GM23248 (cell line): ENCODE measurements around the gene SYTL3. TPM values are rescaled to one million over a fixed set of nuclear protein-coding genes. Genes with fewer than 3 reads are reported as not detected.

Experiments
- DNase-seq: peaks from one replicate; pipeline ENCODE4 v3.0.0-alpha.2; 2015
- H2AFZ ChIP-seq: fragments of 200-600 bp; sonication (generic); 2 replicates; pipeline ENCODE4 v1.6.1; 2016; ENCODE audit warnings: antibody characterized with exemption
- H3F3A ChIP-seq: fragments of 200-600 bp; sonication (generic); 2 replicates; pipeline ENCODE4 v1.6.1; 2016; ENCODE audit warnings: mild to moderate bottlenecking, antibody characterized with exemption, mixed run types; ENCODE audit not compliant: insufficient read depth
- H3K27ac ChIP-seq: fragments of 200-600 bp; sonication (generic); 2 replicates; pipeline ENCODE4 v1.5.1; 2016; ENCODE audit warnings: mild to moderate bottlenecking
- H3K27me3 ChIP-seq: fragments of 200-600 bp; sonication (generic); replicated peaks from 2 replicates; pipeline ENCODE4 v1.6.1; 2016; ENCODE audit warnings: mild to moderate bottlenecking; ENCODE audit not compliant: insufficient read depth
- H3K36me3 ChIP-seq: fragments of 200-600 bp; sonication (generic); 2 replicates; pipeline ENCODE4 v1.6.1; 2016; ENCODE audit warnings: low read depth, mild to moderate bottlenecking
- H3K4me1 ChIP-seq: fragments of 200-600 bp; sonication (generic); 2 replicates; pipeline ENCODE4 v1.6.1; 2016; ENCODE audit warnings: mild to moderate bottlenecking; ENCODE audit not compliant: insufficient read depth
- H3K4me2 ChIP-seq: fragments of 200-600 bp; sonication (generic); one replicate; pipeline ENCODE4 v1.6.1; 2016; ENCODE audit warnings: mild to moderate bottlenecking; ENCODE audit not compliant: unreplicated experiment
- H3K4me3 ChIP-seq: fragments of 200-600 bp; sonication (generic); 2 replicates; pipeline ENCODE4 v1.5.1; 2016; ENCODE audit warnings: mild to moderate bottlenecking
- H3K79me2 ChIP-seq: fragments of 200-600 bp; sonication (generic); 2 replicates; pipeline ENCODE4 v1.6.1; 2016; ENCODE audit warnings: mild to moderate bottlenecking; ENCODE audit not compliant: insufficient read depth
- H3K9ac ChIP-seq: fragments of 200-600 bp; sonication (generic); 2 replicates; pipeline ENCODE4 v1.6.1; 2016; ENCODE audit warnings: mild to moderate bottlenecking
- H3K9me2 ChIP-seq: fragments of 200-600 bp; sonication (generic); 2 replicates; pipeline ENCODE4 v1.6.1; 2016; ENCODE audit warnings: mixed run types, mild to moderate bottlenecking, moderate library complexity; ENCODE audit not compliant: insufficient read depth
- H3K9me3 ChIP-seq: fragments of 200-600 bp; sonication (generic); one replicate; pipeline ENCODE4 v1.6.1; 2017; ENCODE audit warnings: low read depth
- H4K20me1 ChIP-seq: fragments of 200-600 bp; sonication (generic); 2 replicates; pipeline ENCODE4 v1.6.0; 2016; ENCODE audit not compliant: insufficient read depth
- EZH2 ChIP-seq: fragments of 200-600 bp; sonication (generic); IDR thresholded peaks from 2 replicates; pipeline ENCODE4 v1.6.1; 2018; ENCODE audit warnings: antibody characterized with exemption, mild to moderate bottlenecking; ENCODE audit not compliant: insufficient read depth, poor library complexity, severe bottlenecking
- EZH2phosphoT487 ChIP-seq: fragments of 200-600 bp; sonication (generic); IDR thresholded peaks from 2 replicates; pipeline ENCODE4 v1.6.1; 2018; ENCODE audit warnings: antibody characterized with exemption, moderate library complexity, mild to moderate bottlenecking, low read depth; ENCODE audit not compliant: insufficient read depth
- WGBS, 2 experiments: methylation state at CpG; one replicate each; pipeline ENCODE4 v1.1.6; 2015 to 2017; ENCODE audit warnings: low lambda C conversion rate in 2 of 2, low coverage in 1 of 2; ENCODE audit errors: missing lambda C conversion rate in 2 of 2; 5-methylcytosine and 5-hydroxymethylcytosine counted together
- in situ Hi-C: fragments of 300-500 bp; cut with MboI; formaldehyde crosslinking; loops from 2 replicates; pipeline ENCODE4 v1.15.0; 2020
- polyA plus RNA-seq: library from polyadenylated mRNA; unstranded; fragments of >200 nt; fragmentation: Nextera tagmentation; extraction: Ambion mirVana; gene quantifications from 2 replicates; pipeline ENCODE4 v1.2.1, GENCODE V29; 2016
- total RNA-seq: library from RNA; depleted of rRNA; stranded (reverse); fragments of >200 nt; shearing (Covaris generic); gene quantifications from 2 replicates; pipeline ENCODE4 v1.2.3, GENCODE V29; 2014

Gene SYTL3
- total and polyA plus RNA-seq, 2 experiments from 2014 or later = 2.1 to 2.3 TPM

DNA sequence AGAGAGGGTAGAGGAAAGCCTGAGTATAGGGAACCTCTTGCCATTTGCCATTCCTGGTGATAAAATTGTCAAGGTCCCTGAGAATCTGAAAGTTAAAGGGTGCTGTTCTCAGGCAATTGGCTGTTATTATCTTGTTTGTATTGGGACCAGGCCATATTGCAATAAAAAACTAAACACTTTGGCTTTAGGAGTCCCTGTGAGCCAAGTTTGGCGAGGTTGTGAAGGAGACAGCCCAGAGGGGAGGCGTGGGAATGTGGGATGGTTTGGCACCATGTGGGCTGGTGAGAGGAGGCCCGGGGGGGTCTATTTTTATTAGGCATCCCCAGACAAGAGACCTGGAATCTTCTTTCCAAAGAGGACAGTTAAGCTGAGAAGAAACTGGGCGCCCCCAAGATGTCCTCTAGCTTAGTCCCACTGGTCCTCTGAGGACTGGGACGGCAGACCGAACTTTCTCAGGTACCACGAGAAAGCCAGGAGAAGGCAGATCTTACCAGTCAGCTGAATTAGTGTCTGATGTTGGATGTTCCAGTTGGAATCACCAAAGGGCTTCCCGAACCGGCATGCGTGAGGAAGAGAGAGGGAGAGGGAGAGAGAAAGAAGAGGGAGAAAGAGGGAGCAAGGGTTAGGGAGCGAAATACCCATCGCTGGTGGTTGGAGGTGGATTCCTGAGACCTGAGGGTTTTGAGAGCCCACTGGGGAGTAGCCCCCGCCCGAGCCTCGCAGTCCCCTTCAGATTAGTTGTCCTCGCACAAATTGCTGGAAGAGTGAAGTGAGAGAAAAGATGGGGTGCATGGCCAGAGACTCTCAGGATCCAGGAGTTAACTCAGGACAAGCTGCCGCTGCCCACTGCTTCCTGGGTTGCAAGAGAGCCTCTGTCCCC, 29.7 kb upstream of the SYTL3 start:
- Histone ChIP-seq H3K36me3 (0 out of 2 replicates have a peak, but pooled peaks cover under 1% of the 10 kb centered on the region), H3F3A (no peaks in the 10 kb centered on the region), H2AFZ (no peak overlapping the region), H3K9ac (no peak overlapping the region), H3K4me1 (no peaks in the 10 kb centered on the region), H3K4me2 (no peak overlapping the region), H3K27me3 (no peaks in the 10 kb centered on the region), H3K9me3 (no peaks in the 10 kb centered on the region), H3K4me3 (no peak overlapping the region), H3K9me2 (no peaks in the 10 kb centered on the region), H3K27ac (no peak overlapping the region), H4K20me1 (no peaks in the 10 kb centered on the region), H3K79me2 (0 out of 2 replicates have a peak, but pooled peaks cover 10% of the 10 kb centered on the region)
- DNase-seq = no peak
- in situ Hi-C loops = no loop called here
- WGBS, 2 experiments = 88 to 92% methylated on average over 17 of the region's 17 CpGs
- TF ChIP-seq EZH2phosphoT487 (no peak), EZH2 (no peak)

GRCh38 chr6:158620963-158621693, 28.7 kb upstream of the SYTL3 start:
- H2AFZ ChIP-seq = no peak overlapping the region
- no peak for DNase-seq
- no peak overlapping the region for H3K27ac ChIP-seq
- 0 out of 2 replicates have a peak, but pooled peaks cover 10% of the 10 kb centered on the region for H3K79me2 ChIP-seq
- no peaks in the 10 kb centered on the region for H3K9me3 ChIP-seq
- H3K9ac ChIP-seq = no peak overlapping the region
- H3K4me1 ChIP-seq = no peaks in the 10 kb centered on the region
- no peaks in the 10 kb centered on the region for H3F3A ChIP-seq
- no peak overlapping the region for H3K4me2 ChIP-seq
- TF ChIP-seq EZH2 (no peak), EZH2phosphoT487 (no peak)
- no peaks in the 10 kb centered on the region for H4K20me1 ChIP-seq
- no peaks in the 10 kb centered on the region for H3K36me3 ChIP-seq
- H3K4me3 ChIP-seq = no peak overlapping the region
- WGBS, 2 experiments = 92 to 93% methylated on average over 12 to 13 of the region's 13 CpGs
- H3K9me2 ChIP-seq = no peaks in the 10 kb centered on the region
- in situ Hi-C loops = no loop called here
- no peaks in the 10 kb centered on the region for H3K27me3 ChIP-seq

- H3K9me3 ChIP-seq = no peaks in the 10 kb centered on the region
- no peak overlapping the region for H3K9ac ChIP-seq
- no peaks in the 10 kb centered on the region for H3K9me2 ChIP-seq
- no peaks in the 10 kb centered on the region for H3K4me1 ChIP-seq
- H3K4me3 ChIP-seq = no peak overlapping the region
- DNase-seq = no peak
- no peaks in the 10 kb centered on the region for H3F3A ChIP-seq
- H2AFZ ChIP-seq = no peak overlapping the region
- H3K79me2 ChIP-seq = 0 out of 2 replicates have a peak, but pooled peaks cover 9% of the 10 kb centered on the region
- H3K36me3 ChIP-seq = no peaks in the 10 kb centered on the region
- no peak overlapping the region for H3K27ac ChIP-seq
- no peaks in the 10 kb centered on the region for H3K27me3 ChIP-seq
- TF ChIP-seq EZH2phosphoT487 (no peak), EZH2 (no peak)
- no peaks in the 10 kb centered on the region for H4K20me1 ChIP-seq
- in situ Hi-C loops = no loop called here
- H3K4me2 ChIP-seq = no peak overlapping the region
- WGBS, 2 experiments = 87 to 91% methylated on average over 21 to 25 of the region's 25 CpGs
These were observed 27.9 kb upstream of the SYTL3 start for GRCh38 chr6:158621694-158622544.

- H3K9me3 ChIP-seq = no peaks in the 10 kb centered on the region
- DNase-seq = no peak
- in situ Hi-C loops = no loop called here
- no peaks in the 10 kb centered on the region for H3K4me1 ChIP-seq
- H4K20me1 ChIP-seq = no peaks in the 10 kb centered on the region
- no peak overlapping the region for H3K9ac ChIP-seq
- no peak overlapping the region for H3K4me3 ChIP-seq
- no peaks in the 10 kb centered on the region for H3K27me3 ChIP-seq
- H2AFZ ChIP-seq = no peak overlapping the region
- H3K4me2 ChIP-seq = no peak overlapping the region
- no peaks in the 10 kb centered on the region for H3K9me2 ChIP-seq
- no peak for TF ChIP-seq EZH2phosphoT487
- no peak for TF ChIP-seq EZH2
- no peak overlapping the region for H3K27ac ChIP-seq
- 70 to 75% methylated on average over 10 of the region's 10 CpGs for WGBS, 2 experiments
- no peaks in the 10 kb centered on the region for H3K36me3 ChIP-seq
- H3F3A ChIP-seq = no peaks in the 10 kb centered on the region
- 0 out of 2 replicates have a peak, but pooled peaks cover 2% of the 10 kb centered on the region for H3K79me2 ChIP-seq
These were observed 27.2 kb upstream of the SYTL3 start for GRCh38 chr6:158622545-158623190.
